Progenitor cell of endocrine pancreas (in vitro differentiated cells): ENCODE data around the gene HEXD. TPM values are rescaled to one million over a fixed set of nuclear protein-coding genes. Genes with fewer than 3 reads are reported as not detected.

Experiments
- DNase-seq: peaks from one replicate; pipeline ENCODE4 v3.0.0; 2021; ENCODE audit warnings: low spot score; ENCODE audit not compliant: unreplicated experiment
- H3K27ac Mint-ChIP-seq: 2 replicates; pipeline ENCODE4 v1.8.0; 2021; ENCODE audit warnings: mild to moderate bottlenecking, moderate library complexity, mixed read lengths
- H3K27me3 Mint-ChIP-seq: 2 replicates; pipeline ENCODE4 v1.8.0; 2021; ENCODE audit warnings: mixed read lengths
- H3K36me3 Mint-ChIP-seq: 2 replicates; pipeline ENCODE4 v1.8.0; 2022; ENCODE audit warnings: mixed read lengths; ENCODE audit not compliant: insufficient read depth
- H3K4me1 Mint-ChIP-seq: 2 replicates; pipeline ENCODE4 v1.8.0; 2021; ENCODE audit warnings: low read depth, mixed read lengths
- H3K4me3 Mint-ChIP-seq: 2 replicates; pipeline ENCODE4 v1.8.0; 2021; ENCODE audit warnings: low read depth, mild to moderate bottlenecking, moderate library complexity, mixed read lengths
- H3K9me3 Mint-ChIP-seq: 2 replicates; pipeline ENCODE4 v1.8.0; 2021; ENCODE audit warnings: low read depth, mixed read lengths
- total RNA-seq: library from RNA; stranded (reverse); gene quantifications from 2 replicates; pipeline ENCODE4 v1.2.1, GENCODE V29; 2021
- TF ChIP-seq, protein P1 (sequence below): fragments of 200-600 bp; sonication (generic); IDR thresholded peaks from one replicate; pipeline ENCODE4 v1.5.0; 2021; ENCODE audit warnings: antibody characterized with exemption, mild to moderate bottlenecking; ENCODE audit not compliant: unreplicated experiment

HEXD gene
- total RNA-seq, 1 donor from 2014 or later = 86.4 TPM

GRCh38 chr17:82474223-82475010 is 56.3 kb downstream of the HEXD start:
- H3K9me3 Mint-ChIP-seq = no peaks in the 10 kb centered on the region
- TF ChIP-seq, protein P1, sequence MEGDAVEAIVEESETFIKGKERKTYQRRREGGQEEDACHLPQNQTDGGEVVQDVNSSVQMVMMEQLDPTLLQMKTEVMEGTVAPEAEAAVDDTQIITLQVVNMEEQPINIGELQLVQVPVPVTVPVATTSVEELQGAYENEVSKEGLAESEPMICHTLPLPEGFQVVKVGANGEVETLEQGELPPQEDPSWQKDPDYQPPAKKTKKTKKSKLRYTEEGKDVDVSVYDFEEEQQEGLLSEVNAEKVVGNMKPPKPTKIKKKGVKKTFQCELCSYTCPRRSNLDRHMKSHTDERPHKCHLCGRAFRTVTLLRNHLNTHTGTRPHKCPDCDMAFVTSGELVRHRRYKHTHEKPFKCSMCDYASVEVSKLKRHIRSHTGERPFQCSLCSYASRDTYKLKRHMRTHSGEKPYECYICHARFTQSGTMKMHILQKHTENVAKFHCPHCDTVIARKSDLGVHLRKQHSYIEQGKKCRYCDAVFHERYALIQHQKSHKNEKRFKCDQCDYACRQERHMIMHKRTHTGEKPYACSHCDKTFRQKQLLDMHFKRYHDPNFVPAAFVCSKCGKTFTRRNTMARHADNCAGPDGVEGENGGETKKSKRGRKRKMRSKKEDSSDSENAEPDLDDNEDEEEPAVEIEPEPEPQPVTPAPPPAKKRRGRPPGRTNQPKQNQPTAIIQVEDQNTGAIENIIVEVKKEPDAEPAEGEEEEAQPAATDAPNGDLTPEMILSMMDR = no peak
- no peaks in the 10 kb centered on the region for H3K4me1 Mint-ChIP-seq
- H3K27ac Mint-ChIP-seq = no peak overlapping the region
- H3K36me3 Mint-ChIP-seq = peaks cover 21% of the 10 kb centered on the region
- no peak overlapping the region for H3K4me3 Mint-ChIP-seq
- DNase-seq = no peak
- H3K27me3 Mint-ChIP-seq = no peaks in the 10 kb centered on the region

DNA sequence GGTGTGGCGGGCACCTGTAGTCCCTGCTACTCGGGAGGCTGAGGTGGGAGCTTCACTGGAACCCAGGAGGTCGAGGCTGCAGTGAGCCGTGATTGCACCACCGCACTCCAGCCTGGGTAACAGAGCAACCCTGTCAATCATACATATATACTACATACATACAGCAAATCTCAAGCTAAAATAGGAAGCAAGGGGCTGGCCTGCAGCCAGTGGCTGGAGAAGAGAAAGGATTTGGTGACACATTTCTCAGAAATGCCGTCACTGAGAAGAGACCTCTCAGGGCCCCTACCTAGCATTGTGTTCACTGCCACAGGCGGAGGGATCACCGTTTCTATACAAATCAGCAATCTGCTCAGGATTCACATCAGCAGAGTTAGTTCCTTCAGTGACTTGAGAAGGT is 57.3 kb downstream of the HEXD start:
- Mint-ChIP-seq H3K27me3 (no peaks in the 10 kb centered on the region), H3K36me3 (peaks cover 18% of the 10 kb centered on the region), H3K27ac (no peak overlapping the region), H3K4me1 (no peaks in the 10 kb centered on the region), H3K4me3 (no peak overlapping the region), H3K9me3 (no peaks in the 10 kb centered on the region)
- no peak for DNase-seq
- TF ChIP-seq, protein P1 = no peak

DNA sequence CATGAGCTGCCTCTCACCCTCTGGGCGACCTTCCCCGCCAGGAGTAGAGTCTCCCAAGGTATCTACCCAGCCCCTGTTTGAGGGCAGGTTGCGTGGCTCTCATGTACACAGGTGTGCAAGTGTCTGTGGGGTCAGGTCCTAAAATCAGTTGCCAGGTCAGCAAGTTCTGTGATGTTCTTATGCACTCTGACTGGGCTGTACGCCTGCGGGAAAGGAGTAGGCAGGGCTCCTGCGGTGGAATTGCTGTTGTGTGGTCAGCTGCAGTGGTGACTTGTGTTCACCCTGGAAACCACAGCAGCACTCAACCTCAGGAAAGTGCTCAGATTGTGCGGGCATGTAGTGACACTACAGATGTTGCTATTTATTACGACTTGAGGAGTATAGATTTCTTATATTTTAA is 59.8 kb downstream of the HEXD start:
- Mint-ChIP-seq H3K4me1 (no peaks in the 10 kb centered on the region), H3K9me3 (no peaks in the 10 kb centered on the region), H3K27me3 (no peaks in the 10 kb centered on the region), H3K36me3 (peaks cover 12% of the 10 kb centered on the region), H3K4me3 (no peak overlapping the region), H3K27ac (peak overlapping the region; percentile 49)
- DNase-seq = no peak
- TF ChIP-seq, protein P1 = no peak

GRCh38 chr17:82479602-82480001 is 61.5 kb downstream of the HEXD start:
- DNase-seq = no peak
- H3K4me3 Mint-ChIP-seq = no peak overlapping the region
- no peaks in the 10 kb centered on the region for H3K27me3 Mint-ChIP-seq
- no peak overlapping the region for H3K27ac Mint-ChIP-seq
- H3K9me3 Mint-ChIP-seq = no peaks in the 10 kb centered on the region
- no peaks in the 10 kb centered on the region for H3K4me1 Mint-ChIP-seq
- peaks cover 13% of the 10 kb centered on the region for H3K36me3 Mint-ChIP-seq
- TF ChIP-seq, protein P1 = no peak

GRCh38 chr17:82480318-82480717 is 62.2 kb downstream of the HEXD start:
- TF ChIP-seq, protein P1 = no peak
- no peaks in the 10 kb centered on the region for H3K27me3 Mint-ChIP-seq
- no peaks in the 10 kb centered on the region for H3K4me1 Mint-ChIP-seq
- no peak overlapping the region for H3K27ac Mint-ChIP-seq
- H3K9me3 Mint-ChIP-seq = no peaks in the 10 kb centered on the region
- H3K4me3 Mint-ChIP-seq = no peak overlapping the region
- H3K36me3 Mint-ChIP-seq = peaks cover 16% of the 10 kb centered on the region
- DNase-seq = no peak
